Lung (tissue), 12 donors: ENCODE results near the gene GNAI2. TPM values are rescaled to one million over a fixed set of nuclear protein-coding genes. Genes with fewer than 3 reads are reported as not detected.
A peak's percentile ranks its signal among the peaks of the same experiment; 100 is the strongest.
"Not testable (repeated sequence)": the region's sequence is repeated elsewhere in the genome, so short reads cannot be mapped to it uniquely, and the experiment has no call there.

ENCODE experiments used
- ATAC-seq: fragments of 200-7000 bp; cut with Tn5 transposase; one replicate; pipeline ENCODE4 v1.9.1; 2020; ENCODE audit warnings: moderate number of reproducible peaks; ENCODE audit not compliant: insufficient read depth, low FRiP score
- DNase-seq, 3 donors: peaks; one replicate each; pipeline ENCODE4 v3.0.0-alpha.2; 2013 to 2017
- H3K27ac ChIP-seq, 2 donors: one replicate each; pipeline ENCODE4 v1.5.1; 2013; ENCODE audit warnings: mild to moderate bottlenecking in 2 of 2, moderate library complexity in 2 of 2, control low read depth in 1 of 2, inconsistent platforms in 1 of 2, low read depth in 1 of 2, low read length in 1 of 2
- H3K27me3 ChIP-seq, 3 donors: one replicate each; pipeline ENCODE4 v1.5.1; 2013; ENCODE audit warnings: low read length in 2 of 3; ENCODE audit not compliant: control insufficient read depth in 3 of 3, insufficient read depth in 3 of 3
- H3K36me3 ChIP-seq, 4 donors: one replicate each; pipeline ENCODE4 v1.5.1; 2013; ENCODE audit warnings: low read length in 4 of 4, mild to moderate bottlenecking in 1 of 4, moderate library complexity in 1 of 4; ENCODE audit not compliant: control insufficient read depth in 4 of 4, insufficient read depth in 4 of 4
- H3K4me1 ChIP-seq, 5 donors: one replicate each; pipeline ENCODE4 v1.5.1; 2013; ENCODE audit warnings: low read length in 5 of 5, mild to moderate bottlenecking in 2 of 5, moderate library complexity in 1 of 5; ENCODE audit not compliant: control insufficient read depth in 5 of 5, insufficient read depth in 5 of 5
- H3K4me3 ChIP-seq: one replicate; pipeline ENCODE4 v1.5.1; 2013; ENCODE audit warnings: mild to moderate bottlenecking, control low read depth, moderate library complexity
- H3K9ac ChIP-seq, 2 donors: one replicate each; pipeline ENCODE4 v1.5.1; 2013; ENCODE audit warnings: low read length in 2 of 2, control low read depth in 1 of 2; ENCODE audit not compliant: insufficient read depth in 1 of 2
- H3K9me3 ChIP-seq, 4 donors: one replicate each; pipeline ENCODE4 v1.5.1; 2013; ENCODE audit warnings: low read length in 3 of 4, mild to moderate bottlenecking in 1 of 4, moderate library complexity in 1 of 4; ENCODE audit not compliant: control insufficient read depth in 4 of 4, insufficient read depth in 3 of 4
- WGBS, 2 donors: extraction: QIAGEN DNeasy Blood & Tissue Kit; methylation state at CpG; one replicate each; pipeline ENCODE4 v1.1.7; 2013; 5-methylcytosine and 5-hydroxymethylcytosine counted together
- polyA plus RNA-seq, 2 donors: library from polyadenylated mRNA; stranded (reverse); fragments of 200-250 nt; gene quantifications; one replicate each; pipeline ENCODE4 v1.2.1, GENCODE V29; 2013
- total RNA-seq, 2 donors: library from RNA; depleted of rRNA in 1 of 2; stranded (reverse); fragments of >200 nt in 1 of 2; gene quantifications; one replicate each; pipeline ENCODE4 v1.2.1, GENCODE V29; 2014 to 2021
- TF ChIP-seq, protein P1 (sequence below): IDR thresholded peaks from 2 replicates; pipeline ENCODE4 v1.5.1; 2012; ENCODE audit warnings: mild to moderate bottlenecking; ENCODE audit errors: control extremely low read depth, extremely low read depth
- donor health status: control.
- donor health status: control.
- donor health status: Bipolar disorder and iron deficiency.
- donor health status: healthy.
- donor health status: DM: yes; HTN: yes; CAD: no.

The GNAI2 gene
- total and polyA plus RNA-seq, 4 donors = 217 to 364 (median 278) TPM

GRCh38 chr3:50227390-50228183 is 8.4 kb upstream of the GNAI2 start:
- H3K9me3 ChIP-seq = no peaks in the 10 kb centered on the region
- TF ChIP-seq, protein P1, sequence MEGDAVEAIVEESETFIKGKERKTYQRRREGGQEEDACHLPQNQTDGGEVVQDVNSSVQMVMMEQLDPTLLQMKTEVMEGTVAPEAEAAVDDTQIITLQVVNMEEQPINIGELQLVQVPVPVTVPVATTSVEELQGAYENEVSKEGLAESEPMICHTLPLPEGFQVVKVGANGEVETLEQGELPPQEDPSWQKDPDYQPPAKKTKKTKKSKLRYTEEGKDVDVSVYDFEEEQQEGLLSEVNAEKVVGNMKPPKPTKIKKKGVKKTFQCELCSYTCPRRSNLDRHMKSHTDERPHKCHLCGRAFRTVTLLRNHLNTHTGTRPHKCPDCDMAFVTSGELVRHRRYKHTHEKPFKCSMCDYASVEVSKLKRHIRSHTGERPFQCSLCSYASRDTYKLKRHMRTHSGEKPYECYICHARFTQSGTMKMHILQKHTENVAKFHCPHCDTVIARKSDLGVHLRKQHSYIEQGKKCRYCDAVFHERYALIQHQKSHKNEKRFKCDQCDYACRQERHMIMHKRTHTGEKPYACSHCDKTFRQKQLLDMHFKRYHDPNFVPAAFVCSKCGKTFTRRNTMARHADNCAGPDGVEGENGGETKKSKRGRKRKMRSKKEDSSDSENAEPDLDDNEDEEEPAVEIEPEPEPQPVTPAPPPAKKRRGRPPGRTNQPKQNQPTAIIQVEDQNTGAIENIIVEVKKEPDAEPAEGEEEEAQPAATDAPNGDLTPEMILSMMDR = peak; percentile 90
- 2 to 3% methylated on average over 38 to 51 of the region's 51 CpGs for WGBS, 2 donors
- H3K27me3 ChIP-seq = no peaks in the 10 kb centered on the region
- peak; percentile 93 to 96 (median 94) for DNase-seq
- H3K9ac ChIP-seq = peak overlapping the region in 1 of 2 donors; percentile 84
- peak overlapping the region; percentile 75 to 90 for H3K27ac ChIP-seq
- H3K4me1 ChIP-seq = peaks cover 0 to 18% (median 0%) of the 10 kb centered on the region in 5 donors
- peak overlapping the region; percentile 39 for H3K4me3 ChIP-seq
- no peaks in the 10 kb centered on the region for H3K36me3 ChIP-seq
- ATAC-seq = peak; percentile 94

GRCh38 chr3:50228184-50228763 is 7.7 kb upstream of the GNAI2 start:
- not testable (repeated sequence) for H3K36me3 ChIP-seq, ATAC-seq, H3K4me3 ChIP-seq, DNase-seq, H3K9me3 ChIP-seq, H3K27me3 ChIP-seq
- 55 to 56% methylated on average over 15 of the region's 15 CpGs for WGBS, 2 donors
- Histone ChIP-seq H3K4me1 (peaks cover 0 to 18% (median 0%) of the 10 kb centered on the region in 5 donors), H3K9ac (peak overlapping the region in 1 of 2 donors; percentile 84), H3K27ac (peak overlapping the region in 1 of 2 donors; percentile 90)

- H3K27me3 ChIP-seq = no peaks in the 10 kb centered on the region
- TF ChIP-seq, protein P1 = no peak
- no peak overlapping the region for H3K27ac ChIP-seq
- peaks cover 0 to 18% (median 0%) of the 10 kb centered on the region in 5 donors for H3K4me1 ChIP-seq
- ATAC-seq = no peak
- H3K4me3 ChIP-seq = no peak overlapping the region
- H3K9me3 ChIP-seq = no peaks in the 10 kb centered on the region
- H3K9ac ChIP-seq = no peak overlapping the region
- DNase-seq = no peak
- no peaks in the 10 kb centered on the region for H3K36me3 ChIP-seq
- WGBS, 2 donors = 94 to 96% methylated on average over 3 of the region's 3 CpGs
Measured at GRCh38 chr3:50229490-50229889, 6.5 kb upstream of the GNAI2 start.

- TF ChIP-seq, protein P1 = no peak
- no peak overlapping the region for H3K9ac ChIP-seq
- H3K27ac ChIP-seq = peak overlapping the region in 1 of 2 donors; percentile 51
- no peaks in the 10 kb centered on the region for H3K27me3 ChIP-seq
- ATAC-seq (no peak), DNase-seq (no peak)
- H3K4me1 ChIP-seq = peaks cover 0 to 18% (median 0%) of the 10 kb centered on the region in 5 donors
- H3K9me3 ChIP-seq = no peaks in the 10 kb centered on the region
- 47 to 74% methylated on average over 8 of the region's 8 CpGs for whole genome bisulfite sequencing, 2 donors
- no peak overlapping the region for H3K4me3 ChIP-seq
- no peaks in the 10 kb centered on the region for H3K36me3 ChIP-seq
Measured at GRCh38 chr3:50230104-50230793, 5.8 kb upstream of the GNAI2 start.
